HCT116 (cell line): Measurements from ENCODE around the gene AOPEP. TPM values are rescaled to one million over a fixed set of nuclear protein-coding genes. Genes with fewer than 3 reads are reported as not detected.

ENCODE experiments used
- ATAC-seq: fragments of 200-7000 bp; cut with Tn5 transposase; 2 replicates; pipeline ENCODE4 v1.9.1; 2020; ENCODE audit warnings: mild to moderate bottlenecking, moderate library complexity
- BruUV-seq: library from RNA; stranded (reverse); fragments of 400-500 nt; replicated peaks from 2 replicates; lab custom pipeline; 2021; lab: Mats Ljungman, UMichigan
- CTCF ChIA-PET: fragments of 300-600 bp; sonication (Branson Sonifier 250); formaldehyde crosslinking; loops from one replicate; lab custom pipeline; 2021; ENCODE audit warnings: antibody characterized with exemption; lab: Charles Lee
- POLR2A ChIA-PET: fragments of 300-600, 350-600 bp; sonication (Branson Sonifier 250); formaldehyde crosslinking; loops from one replicate; lab custom pipeline; 2021; ENCODE audit warnings: antibody characterized with exemption; lab: Charles Lee
- RAD21 ChIA-PET, 2 experiments: fragments of 300-600 bp; sonication (Branson Sonifier 250); formaldehyde crosslinking; loops; one replicate each; lab custom pipeline; 2023; ENCODE audit warnings: low total read pairs in 2 of 2; ENCODE audit not compliant: uncharacterized antibody in 2 of 2, unreplicated experiment in 2 of 2, low non-redundant PET in 1 of 2; lab: Charles Lee
- DNase-seq: peaks from one replicate; pipeline ENCODE4 v3.0.0-alpha.2; 2010; ENCODE audit warnings: low read depth, low spot score
- H2AFZ ChIP-seq: fragments of 200-600 bp; shearing (Covaris generic), sonication (generic); 2 replicates; pipeline ENCODE4 v1.6.1; 2017; ENCODE audit warnings: low read depth, mixed run types, mixed read lengths, antibody characterized with exemption, low read length; ENCODE audit not compliant: poor library complexity, severe bottlenecking
- H3K27ac ChIP-seq: 2 replicates; pipeline ENCODE4 v1.5.1; 2012; ENCODE audit warnings: low read depth, low read length
- H3K27me3 ChIP-seq: fragments of 200-600 bp; sonication (generic); 2 replicates; pipeline ENCODE4 v1.6.1; 2016; ENCODE audit warnings: mixed run types, low read length, mixed read lengths; ENCODE audit not compliant: insufficient read depth
- H3K36me3 ChIP-seq, 2 experiments: fragments of 200-500 bp in 1 of 2; fragments of 200-600 bp in 1 of 2; sonication (Bioruptor generic) in 1 of 2; sonication (generic) in 1 of 2; 2 replicates each; pipeline versions ENCODE4 v1.5.1 to v1.6.1; 2014 to 2016; ENCODE audit warnings: low read length in 2 of 2, inconsistent platforms in 1 of 2, mixed read lengths in 1 of 2, mixed run types in 1 of 2; ENCODE audit not compliant: insufficient read depth in 2 of 2, control insufficient read depth in 1 of 2
- H3K4me1 ChIP-seq, 2 experiments: fragments of 200-600 bp in 1 of 2; sonication (generic) in 1 of 2; 2 replicates each; pipeline versions ENCODE4 v1.5.1 to v1.6.1; 2012 to 2017; ENCODE audit warnings: low read length in 2 of 2, inconsistent platforms in 1 of 2, mild to moderate bottlenecking in 1 of 2, mixed read lengths in 1 of 2, mixed run types in 1 of 2, moderate library complexity in 1 of 2; ENCODE audit not compliant: insufficient read depth in 2 of 2, control insufficient read depth in 1 of 2
- H3K4me2 ChIP-seq: fragments of 200-600 bp; sonication (generic); 2 replicates; pipeline ENCODE4 v1.6.1; 2017; ENCODE audit warnings: mixed run types, low read length, mixed read lengths
- H3K4me3 ChIP-seq, 2 experiments: fragments of 200-600 bp in 1 of 2; sonication (generic) in 1 of 2; replicated peaks in 1 of 2; 2 replicates each; pipeline ENCODE4 v1.5.1; 2011 to 2016; ENCODE audit warnings: low read length in 2 of 2, control low read depth in 1 of 2, low read depth in 1 of 2, mild to moderate bottlenecking in 1 of 2, mixed read lengths in 1 of 2, mixed run types in 1 of 2
- H3K79me2 ChIP-seq: fragments of 200-600 bp; sonication (generic); 2 replicates; pipeline ENCODE4 v1.6.1; 2017; ENCODE audit warnings: mild to moderate bottlenecking, mixed run types, low read length, moderate library complexity, mixed read lengths; ENCODE audit not compliant: insufficient read depth
- H3K9ac ChIP-seq: fragments of 200-600 bp; sonication (generic); 2 replicates; pipeline ENCODE4 v1.6.1; 2016; ENCODE audit warnings: low read length, mixed read lengths
- H3K9me2 ChIP-seq: fragments of 200-600 bp; sonication (generic), shearing (Covaris generic); 2 replicates; pipeline ENCODE4 v1.6.1; 2017; ENCODE audit warnings: mixed run types, mild to moderate bottlenecking, moderate library complexity; ENCODE audit not compliant: insufficient read depth
- H3K9me3 ChIP-seq, 2 experiments: fragments of 200-500 bp in 1 of 2; fragments of 200-600 bp in 1 of 2; sonication (Bioruptor generic) in 1 of 2; sonication (generic) in 1 of 2; 2 replicates each; pipeline ENCODE4 v1.6.1; 2014 to 2017; ENCODE audit warnings: low read length in 2 of 2, mixed read lengths in 2 of 2, inconsistent platforms in 1 of 2, low read depth in 1 of 2, mild to moderate bottlenecking in 1 of 2, mixed run types in 1 of 2, moderate library complexity in 1 of 2; ENCODE audit not compliant: control insufficient read depth in 1 of 2, insufficient read depth in 1 of 2
- H4K20me1 ChIP-seq: fragments of 200-600 bp; sonication (generic), shearing (Covaris generic); 2 replicates; pipeline ENCODE4 v1.6.1; 2017; ENCODE audit warnings: mixed run types, mild to moderate bottlenecking, moderate library complexity; ENCODE audit not compliant: insufficient read depth
- ATF3 ChIP-seq: IDR thresholded peaks from 2 replicates; pipeline ENCODE4 v1.6.1; 2012
- EGR1 ChIP-seq: IDR thresholded peaks from 2 replicates; pipeline ENCODE4 v1.6.1; 2012; ENCODE audit warnings: low read depth
- EZH2 ChIP-seq: fragments of 200-600 bp; sonication (generic); IDR thresholded peaks from 2 replicates; pipeline ENCODE4 v1.6.1; 2017; ENCODE audit warnings: antibody characterized with exemption, mixed run types
- FOSL1 ChIP-seq: IDR thresholded peaks from 2 replicates; pipeline ENCODE4 v1.6.1; 2012; ENCODE audit warnings: low read depth
- JUND ChIP-seq: IDR thresholded peaks from 2 replicates; pipeline ENCODE4 v1.6.1; 2012
- MAX ChIP-seq: IDR thresholded peaks from 2 replicates; pipeline ENCODE4 v1.6.1; 2012
- RAD21 ChIP-seq: IDR thresholded peaks from 2 replicates; pipeline ENCODE4 v1.6.1; 2012; ENCODE audit warnings: low read depth, mild to moderate bottlenecking
- SIN3A ChIP-seq: IDR thresholded peaks from 2 replicates; pipeline ENCODE4 v1.6.1; 2012; ENCODE audit warnings: low read depth
- SP1 ChIP-seq: IDR thresholded peaks from 2 replicates; pipeline ENCODE4 v1.6.1; 2012; ENCODE audit warnings: low read depth
- SRF ChIP-seq: IDR thresholded peaks from 2 replicates; pipeline ENCODE4 v1.6.1; 2012; ENCODE audit warnings: low read depth
- TCF7L2 ChIP-seq: IDR thresholded peaks from 2 replicates; pipeline ENCODE4 v1.7.0; 2011; ENCODE audit warnings: borderline replicate concordance, inconsistent platforms; ENCODE audit not compliant: insufficient read depth, insufficient read length; ENCODE audit errors: extremely low read depth
- YY1 ChIP-seq: IDR thresholded peaks from 2 replicates; pipeline ENCODE4 v1.6.1; 2011; ENCODE audit warnings: low read length, low read depth, moderate library complexity, mild to moderate bottlenecking; ENCODE audit not compliant: insufficient replicate concordance; ENCODE audit errors: extremely low read depth
- ZBTB33 ChIP-seq: IDR thresholded peaks from 2 replicates; pipeline ENCODE4 v1.6.1; 2011; ENCODE audit warnings: mild to moderate bottlenecking, low read length, moderate library complexity; ENCODE audit not compliant: insufficient replicate concordance; ENCODE audit errors: extremely low read depth
- intact Hi-C: fragments of 100-400 bp; cut with micrococcal nuclease; formaldehyde crosslinking; loops from 2 replicates; pipeline ENCODE4 v1.10.0; 2022
- total RNA-seq: library from RNA; stranded (reverse); gene quantifications from one replicate; pipeline ENCODE4 v1.2.1, GENCODE V29; 2021; ENCODE audit not compliant: unreplicated experiment

Gene AOPEP
- total RNA-seq, 1 experiment from 2014 or later = 15.1 TPM

DNA sequence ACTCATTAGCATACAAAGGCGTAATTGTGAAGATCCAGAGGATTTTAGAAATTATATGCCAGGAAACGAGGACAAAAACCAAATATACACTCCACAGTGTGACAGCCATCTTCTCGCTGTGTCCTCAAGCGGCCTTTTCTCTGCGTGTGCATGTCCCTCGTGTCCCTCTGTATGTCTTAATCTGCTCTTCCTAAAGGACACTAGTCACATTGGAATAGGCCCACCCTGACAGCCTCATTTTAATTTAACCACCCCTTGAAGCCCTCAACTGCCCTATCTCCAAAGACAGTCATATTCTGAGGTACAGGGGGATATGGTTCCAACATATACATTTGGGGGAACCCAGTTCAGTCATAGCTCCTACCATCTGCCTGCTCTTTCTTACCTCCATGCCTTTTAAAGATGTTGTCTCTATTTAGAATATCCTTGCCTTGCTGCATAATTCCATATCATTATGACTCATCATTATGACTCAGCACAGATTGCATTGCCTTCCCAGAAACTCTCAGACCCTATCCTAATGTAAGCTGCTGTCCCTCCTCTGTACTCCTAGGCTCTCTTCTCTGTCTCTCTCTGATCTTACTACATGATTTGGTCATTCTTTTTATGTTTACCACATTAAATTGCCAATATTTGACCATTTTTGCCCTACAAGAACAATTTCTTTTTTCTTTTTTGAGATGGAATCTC is 210.9 kb downstream of the AOPEP start:
- H3K79me2 ChIP-seq = no peaks in the 10 kb centered on the region
- peak overlapping the region; percentile 43 for H3K4me2 ChIP-seq
- no peaks in the 10 kb centered on the region for H3K36me3 ChIP-seq
- H2AFZ ChIP-seq = no peak overlapping the region
- ChIA-PET CTCF (no interaction called here), RAD21 (no interaction called here)
- H3K27me3 ChIP-seq = no peaks in the 10 kb centered on the region
- no peaks in the 10 kb centered on the region for H4K20me1 ChIP-seq
- no peak overlapping the region for H3K4me3 ChIP-seq
- DNase-seq = no peak
- H3K9me2 ChIP-seq = no peaks in the 10 kb centered on the region
- TF ChIP-seq JUND (peak; percentile 81), MAX (no peak), YY1 (no peak), TCF7L2 (no peak), FOSL1 (peak; percentile 94), SIN3A (no peak), ZBTB33 (no peak), SP1 (peak; percentile 42; the same call in 1 of the 2 replicates), ATF3 (no peak), EGR1 (no peak), SRF (peak; percentile 77), RAD21 (no peak), EZH2 (no peak)
- TF ChIP-seq, all 23 proteins: peak for 4
- peak; percentile 72 for ATAC-seq
- Histone ChIP-seq H3K9me3 (no peaks in the 10 kb centered on the region), H3K9ac (no peak overlapping the region), H3K27ac (no peak overlapping the region; the same call in 1 of the 2 replicates), H3K4me1 (peaks cover 20 to 28% of the 10 kb centered on the region in 2 experiments)
- intact Hi-C loops = no loop called here
- POLR2A ChIA-PET = no interaction called here
- no TSS peak for BruUV-seq
